Liver (tissue), 9 donors: ENCODE measurements around the gene UBE3B. TPM values are rescaled to one million over a fixed set of nuclear protein-coding genes. Genes with fewer than 3 reads are reported as not detected.

Experiments
- DNase-seq: peaks from one replicate; pipeline ENCODE4 v3.0.0-alpha.2; 2017; ENCODE audit warnings: low spot score
- H3K27ac ChIP-seq, 2 donors: one replicate each; pipeline ENCODE4 v1.7.0; 2013; ENCODE audit warnings: inconsistent platforms in 2 of 2, low read length in 2 of 2, control low read depth in 1 of 2, low read depth in 1 of 2, mild to moderate bottlenecking in 1 of 2
- H3K27me3 ChIP-seq, 4 donors: one replicate each; pipeline versions ENCODE4 v1.6.1 to v1.7.0; 2013; ENCODE audit warnings: low read length in 3 of 4, inconsistent platforms in 1 of 4, mild to moderate bottlenecking in 1 of 4, moderate library complexity in 1 of 4; ENCODE audit not compliant: control insufficient read depth in 4 of 4, insufficient read depth in 4 of 4
- H3K36me3 ChIP-seq, 4 donors: one replicate each; pipeline versions ENCODE4 v1.6.1 to v1.7.0; 2013; ENCODE audit warnings: low read length in 3 of 4, mild to moderate bottlenecking in 3 of 4, low read depth in 1 of 4, moderate library complexity in 1 of 4; ENCODE audit not compliant: control insufficient read depth in 4 of 4, insufficient read depth in 3 of 4
- H3K4me1 ChIP-seq, 4 donors: one replicate each; pipeline versions ENCODE4 v1.6.1 to v1.7.0; 2013; ENCODE audit warnings: low read length in 3 of 4, mild to moderate bottlenecking in 3 of 4, moderate library complexity in 1 of 4; ENCODE audit not compliant: control insufficient read depth in 4 of 4, insufficient read depth in 4 of 4
- H3K4me3 ChIP-seq, 3 donors: one replicate each; pipeline versions ENCODE4 v1.6.1 to v1.7.0; 2013; ENCODE audit warnings: low read length in 3 of 3, control low read depth in 1 of 3, low read depth in 1 of 3, mild to moderate bottlenecking in 1 of 3
- H3K9ac ChIP-seq, 2 donors: one replicate each; pipeline ENCODE4 v1.7.0; 2013; ENCODE audit warnings: low read length in 2 of 2, mild to moderate bottlenecking in 2 of 2, moderate library complexity in 2 of 2, control low read depth in 1 of 2, low read depth in 1 of 2
- H3K9me3 ChIP-seq, 4 donors: one replicate each; pipeline versions ENCODE4 v1.6.1 to v1.7.0; 2013; ENCODE audit warnings: low read length in 3 of 4; ENCODE audit not compliant: control insufficient read depth in 4 of 4
- EGR1 ChIP-seq, 2 donors: IDR thresholded peaks; 2 replicates each; pipeline ENCODE4 v1.6.1; 2016 to 2018; ENCODE audit warnings: antibody characterized with exemption in 2 of 2, low read depth in 2 of 2
- FOXA1 ChIP-seq: IDR thresholded peaks from 2 replicates; pipeline ENCODE4 v1.6.1; 2016; ENCODE audit warnings: antibody characterized with exemption
- FOXA2 ChIP-seq: IDR thresholded peaks from 2 replicates; pipeline ENCODE4 v1.6.1; 2016; ENCODE audit warnings: antibody characterized with exemption
- GABPA ChIP-seq, 2 donors: IDR thresholded peaks in 1 of 2; conservative IDR thresholded peaks in 1 of 2; 2 replicates each; pipeline ENCODE4 v1.6.1; 2016; ENCODE audit warnings: antibody characterized with exemption in 2 of 2, mild to moderate bottlenecking in 1 of 2, moderate library complexity in 1 of 2
- HNF4A ChIP-seq, 2 donors: conservative IDR thresholded peaks; 2 replicates each; pipeline ENCODE4 v1.6.1; 2016; ENCODE audit warnings: antibody characterized with exemption in 2 of 2, mild to moderate bottlenecking in 2 of 2
- HNF4G ChIP-seq: IDR thresholded peaks from 2 replicates; pipeline ENCODE4 v1.6.1; 2016; ENCODE audit warnings: antibody characterized with exemption
- JUND ChIP-seq, 2 donors: IDR thresholded peaks; 2 replicates each; pipeline ENCODE4 v1.6.1; 2016; ENCODE audit warnings: antibody characterized with exemption in 2 of 2
- MAX ChIP-seq: IDR thresholded peaks from 2 replicates; pipeline ENCODE4 v1.6.1; 2016; ENCODE audit warnings: antibody characterized with exemption
- NR2F2 ChIP-seq: IDR thresholded peaks from 2 replicates; pipeline ENCODE4 v1.6.1; 2016; ENCODE audit warnings: antibody characterized with exemption
- RAD21 ChIP-seq, 2 donors: IDR thresholded peaks; 2 replicates each; pipeline ENCODE4 v1.6.1; 2016; ENCODE audit warnings: antibody characterized with exemption in 2 of 2, mild to moderate bottlenecking in 2 of 2
- RXRA ChIP-seq, 2 donors: IDR thresholded peaks; 2 replicates each; pipeline ENCODE4 v1.6.1; 2017 to 2018; ENCODE audit warnings: antibody characterized with exemption in 2 of 2, mild to moderate bottlenecking in 1 of 2
- SP1 ChIP-seq: IDR thresholded peaks from 2 replicates; pipeline ENCODE4 v1.6.1; 2018; ENCODE audit warnings: antibody characterized with exemption, mild to moderate bottlenecking
- TAF1 ChIP-seq: conservative IDR thresholded peaks from 2 replicates; pipeline ENCODE4 v1.6.1; 2016; ENCODE audit warnings: antibody characterized with exemption, mild to moderate bottlenecking
- YY1 ChIP-seq: IDR thresholded peaks from 2 replicates; pipeline ENCODE4 v1.6.1; 2016; ENCODE audit warnings: antibody characterized with exemption, mild to moderate bottlenecking
- ZBTB33 ChIP-seq: IDR thresholded peaks from 2 replicates; pipeline ENCODE4 v1.6.1; 2016; ENCODE audit warnings: antibody characterized with exemption
- WGBS: extraction: QIAGEN DNeasy Blood & Tissue Kit; methylation state at CpG from one replicate; pipeline ENCODE4 v1.1.7; 2013; 5-methylcytosine and 5-hydroxymethylcytosine counted together
- polyA plus RNA-seq, 2 donors: library from polyadenylated mRNA; stranded (reverse) in 1 of 2; unstranded in 1 of 2; fragments of 200-250 nt in 1 of 2; fragments of >200 nt in 1 of 2; fragmentation: Nextera tagmentation in 1 of 2; extraction: Ambion mirVana in 1 of 2; gene quantifications; one replicate each; pipeline versions ENCODE4 v1.2.1 to v1.2.3, GENCODE V29; 2013 to 2015
- total RNA-seq, 2 donors: library from RNA; depleted of rRNA; stranded (reverse); fragments of >200 nt; gene quantifications; one replicate each; pipeline ENCODE4 v1.2.3, GENCODE V29; 2014
- TF ChIP-seq, protein P1 (sequence below): IDR thresholded peaks from 2 replicates; pipeline ENCODE4 v1.6.1; 2016; ENCODE audit warnings: antibody characterized with exemption, mild to moderate bottlenecking
- TF ChIP-seq, protein P2 (sequence below): IDR thresholded peaks from 2 replicates; pipeline ENCODE4 v1.6.1; 2016; ENCODE audit warnings: antibody characterized with exemption
- TF ChIP-seq, protein P3 (sequence below): fragments of 150-350 bp; IDR thresholded peaks from 2 replicates; pipeline ENCODE4 v1.5.1; 2017; ENCODE audit warnings: improper control_type of control experiment, low read depth, low read length; ENCODE audit not compliant: missing input control
- donor health status: healthy.
- donor health status: healthy.
- donor health status: healthy.
- donor health status: healthy.
- donor health status: healthy.

UBE3B gene
- total and polyA plus RNA-seq, 4 donors, result 9.3 to 43.4 (median 24.1) TPM

- no peaks in the 10 kb centered on the region for H3K27me3 ChIP-seq
- no peak overlapping the region for H3K4me3 ChIP-seq
- H3K27ac ChIP-seq, result no peak overlapping the region
- H3K4me1 ChIP-seq, result peaks cover 4 to 11% (median 7%) of the 10 kb centered on the region in 4 donors
- whole genome bisulfite sequencing, result 94% methylated on average over 11 of the region's 11 CpGs
- no peak overlapping the region for H3K9ac ChIP-seq
- H3K9me3 ChIP-seq, result no peaks in the 10 kb centered on the region
- peaks cover 6 to 54% (median 45%) of the 10 kb centered on the region in 4 donors for H3K36me3 ChIP-seq
- no peak for DNase-seq
- TF ChIP-seq NR2F2 (no peak), JUND (IDR thresholded peaks at IDR 0.05) (no peak), FOXA2 (no peak), MAX (no peak), HNF4G (no peak), YY1 (no peak), FOXA1 (no peak), RAD21 (IDR thresholded peaks at IDR 0.05) (no peak), ZBTB33 (no peak), HNF4A (conservative IDR thresholded peaks at IDR 0.05) (no peak), TAF1 (no peak), SP1 (no peak), GABPA (IDR thresholded peaks at IDR 0.05 in 1 of 2, conservative IDR thresholded peaks at IDR 0.05 in 1 of 2) (no peak), RXRA (IDR thresholded peaks at IDR 0.05) (no peak)
- TF ChIP-seq, protein P1, sequence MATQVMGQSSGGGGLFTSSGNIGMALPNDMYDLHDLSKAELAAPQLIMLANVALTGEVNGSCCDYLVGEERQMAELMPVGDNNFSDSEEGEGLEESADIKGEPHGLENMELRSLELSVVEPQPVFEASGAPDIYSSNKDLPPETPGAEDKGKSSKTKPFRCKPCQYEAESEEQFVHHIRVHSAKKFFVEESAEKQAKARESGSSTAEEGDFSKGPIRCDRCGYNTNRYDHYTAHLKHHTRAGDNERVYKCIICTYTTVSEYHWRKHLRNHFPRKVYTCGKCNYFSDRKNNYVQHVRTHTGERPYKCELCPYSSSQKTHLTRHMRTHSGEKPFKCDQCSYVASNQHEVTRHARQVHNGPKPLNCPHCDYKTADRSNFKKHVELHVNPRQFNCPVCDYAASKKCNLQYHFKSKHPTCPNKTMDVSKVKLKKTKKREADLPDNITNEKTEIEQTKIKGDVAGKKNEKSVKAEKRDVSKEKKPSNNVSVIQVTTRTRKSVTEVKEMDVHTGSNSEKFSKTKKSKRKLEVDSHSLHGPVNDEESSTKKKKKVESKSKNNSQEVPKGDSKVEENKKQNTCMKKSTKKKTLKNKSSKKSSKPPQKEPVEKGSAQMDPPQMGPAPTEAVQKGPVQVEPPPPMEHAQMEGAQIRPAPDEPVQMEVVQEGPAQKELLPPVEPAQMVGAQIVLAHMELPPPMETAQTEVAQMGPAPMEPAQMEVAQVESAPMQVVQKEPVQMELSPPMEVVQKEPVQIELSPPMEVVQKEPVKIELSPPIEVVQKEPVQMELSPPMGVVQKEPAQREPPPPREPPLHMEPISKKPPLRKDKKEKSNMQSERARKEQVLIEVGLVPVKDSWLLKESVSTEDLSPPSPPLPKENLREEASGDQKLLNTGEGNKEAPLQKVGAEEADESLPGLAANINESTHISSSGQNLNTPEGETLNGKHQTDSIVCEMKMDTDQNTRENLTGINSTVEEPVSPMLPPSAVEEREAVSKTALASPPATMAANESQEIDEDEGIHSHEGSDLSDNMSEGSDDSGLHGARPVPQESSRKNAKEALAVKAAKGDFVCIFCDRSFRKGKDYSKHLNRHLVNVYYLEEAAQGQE, result no peak
- TF ChIP-seq, protein P2, sequence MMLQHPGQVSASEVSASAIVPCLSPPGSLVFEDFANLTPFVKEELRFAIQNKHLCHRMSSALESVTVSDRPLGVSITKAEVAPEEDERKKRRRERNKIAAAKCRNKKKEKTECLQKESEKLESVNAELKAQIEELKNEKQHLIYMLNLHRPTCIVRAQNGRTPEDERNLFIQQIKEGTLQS, result no peak
- TF ChIP-seq, protein P3, sequence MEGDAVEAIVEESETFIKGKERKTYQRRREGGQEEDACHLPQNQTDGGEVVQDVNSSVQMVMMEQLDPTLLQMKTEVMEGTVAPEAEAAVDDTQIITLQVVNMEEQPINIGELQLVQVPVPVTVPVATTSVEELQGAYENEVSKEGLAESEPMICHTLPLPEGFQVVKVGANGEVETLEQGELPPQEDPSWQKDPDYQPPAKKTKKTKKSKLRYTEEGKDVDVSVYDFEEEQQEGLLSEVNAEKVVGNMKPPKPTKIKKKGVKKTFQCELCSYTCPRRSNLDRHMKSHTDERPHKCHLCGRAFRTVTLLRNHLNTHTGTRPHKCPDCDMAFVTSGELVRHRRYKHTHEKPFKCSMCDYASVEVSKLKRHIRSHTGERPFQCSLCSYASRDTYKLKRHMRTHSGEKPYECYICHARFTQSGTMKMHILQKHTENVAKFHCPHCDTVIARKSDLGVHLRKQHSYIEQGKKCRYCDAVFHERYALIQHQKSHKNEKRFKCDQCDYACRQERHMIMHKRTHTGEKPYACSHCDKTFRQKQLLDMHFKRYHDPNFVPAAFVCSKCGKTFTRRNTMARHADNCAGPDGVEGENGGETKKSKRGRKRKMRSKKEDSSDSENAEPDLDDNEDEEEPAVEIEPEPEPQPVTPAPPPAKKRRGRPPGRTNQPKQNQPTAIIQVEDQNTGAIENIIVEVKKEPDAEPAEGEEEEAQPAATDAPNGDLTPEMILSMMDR, result no peak
These were observed 5.9 kb downstream of the UBE3B start for GRCh38 chr12:109483346-109483745.

DNA sequence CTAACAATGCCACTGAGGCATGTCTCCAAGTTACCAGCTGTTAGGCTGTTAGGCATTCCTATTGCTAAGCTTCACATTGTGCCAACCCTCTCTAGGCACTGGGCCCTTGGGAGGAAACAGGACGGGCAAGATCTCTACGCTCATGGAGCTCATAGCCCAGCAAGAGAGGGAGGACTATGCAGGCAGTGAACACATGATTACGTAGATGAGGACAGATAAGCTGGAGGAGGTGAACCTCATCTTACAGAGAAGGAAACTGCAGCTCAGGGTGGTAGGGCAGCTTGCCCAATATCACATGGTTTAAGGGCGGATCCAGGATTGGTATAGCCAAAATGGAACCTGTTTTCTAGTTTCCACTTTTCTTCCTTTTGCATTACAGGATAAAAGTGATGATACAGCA, 7.8 kb downstream of the UBE3B start:
- Histone ChIP-seq H3K4me3 (no peak overlapping the region), H3K4me1 (no peaks in the 10 kb centered on the region), H3K27me3 (no peaks in the 10 kb centered on the region), H3K9ac (no peak overlapping the region), H3K27ac (no peak overlapping the region), H3K9me3 (no peaks in the 10 kb centered on the region), H3K36me3 (peaks cover 13 to 73% (median 62%) of the 10 kb centered on the region in 4 donors)
- 89% methylated on average over 4 of the region's 4 CpGs for WGBS
- no peak for DNase-seq
- no peak for TF ChIP-seq NR2F2
- no peak for TF ChIP-seq RXRA (IDR thresholded peaks at IDR 0.05)
- TF ChIP-seq FOXA1, result no peak
- TF ChIP-seq, protein P2, result no peak
- no peak for TF ChIP-seq JUND (IDR thresholded peaks at IDR 0.05)
- TF ChIP-seq HNF4G, result no peak
- TF ChIP-seq RAD21 (IDR thresholded peaks at IDR 0.05), result no peak
- TF ChIP-seq SP1, result no peak
- no peak for TF ChIP-seq YY1
- TF ChIP-seq GABPA (IDR thresholded peaks at IDR 0.05 in 1 of 2, conservative IDR thresholded peaks at IDR 0.05 in 1 of 2), result no peak
- no peak for TF ChIP-seq EGR1 (IDR thresholded peaks at IDR 0.05; ENCODE audit: low read depth in 2 of 2)
- TF ChIP-seq, protein P3, result no peak
- no peak for TF ChIP-seq HNF4A (conservative IDR thresholded peaks at IDR 0.05)
- no peak for TF ChIP-seq TAF1
- no peak for TF ChIP-seq ZBTB33
- no peak for TF ChIP-seq FOXA2
